HEK293 (cell line): ENCODE measurements around the gene TTC32.

Experiments used
- MZF1 ChIP-seq: fragments of 450-650 bp; formaldehyde crosslinking; IDR thresholded peaks from 2 replicates; pipeline ENCODE4 v1.5.1; 2017; ENCODE audit warnings: missing biosample characterization, missing genetic modification characterization, borderline replicate concordance
- RBAK ChIP-seq: fragments of 450-650 bp; formaldehyde crosslinking; IDR thresholded peaks from 2 replicates; pipeline ENCODE4 v1.5.1; 2016; ENCODE audit warnings: missing biosample characterization, missing genetic modification characterization
- REPIN1 ChIP-seq: fragments of 450-650 bp; formaldehyde crosslinking; IDR thresholded peaks from 2 replicates; pipeline ENCODE4 v1.5.1; 2017; ENCODE audit warnings: missing biosample characterization, missing genetic modification characterization, low read depth
- REST ChIP-seq: fragments of 450-650 bp; formaldehyde crosslinking; IDR thresholded peaks from 2 replicates; pipeline ENCODE4 v1.5.1; 2016; ENCODE audit warnings: missing biosample characterization, missing genetic modification characterization
- TSHZ1 ChIP-seq: fragments of 450-650 bp; formaldehyde crosslinking; IDR thresholded peaks from 2 replicates; pipeline ENCODE4 v1.5.1; 2016; ENCODE audit warnings: missing biosample characterization, missing genetic modification characterization, borderline replicate concordance
- ZBTB17 ChIP-seq: fragments of 450-650 bp; formaldehyde crosslinking; IDR thresholded peaks from 2 replicates; pipeline ENCODE4 v1.5.1; 2016; ENCODE audit warnings: missing biosample characterization, missing genetic modification characterization
- ZNF175 ChIP-seq: fragments of 450-650 bp; formaldehyde crosslinking; IDR thresholded peaks from 2 replicates; pipeline ENCODE4 v1.5.1; 2016; ENCODE audit warnings: missing biosample characterization, missing genetic modification characterization
- ZNF274 ChIP-seq, 2 experiments: fragments of 200-500 bp in 1 of 2; fragments of 450-650 bp in 1 of 2; sonication (Bioruptor generic) in 1 of 2; formaldehyde crosslinking in 1 of 2; IDR thresholded peaks; 2 replicates each; pipeline versions ENCODE4 v1.5.1 to v1.6.1; 2014 to 2016; ENCODE audit warnings: borderline replicate concordance in 1 of 2, inconsistent platforms in 1 of 2, low read length in 1 of 2, missing biosample characterization in 1 of 2, missing genetic modification characterization in 1 of 2
- ZNF341 ChIP-seq: fragments of 450-650 bp; formaldehyde crosslinking; IDR thresholded peaks from 2 replicates; pipeline ENCODE4; 2016; ENCODE audit warnings: low read depth, missing biosample characterization, missing genetic modification characterization
- ZNF350 ChIP-seq: fragments of 450-650 bp; formaldehyde crosslinking; IDR thresholded peaks from 2 replicates; pipeline ENCODE4 v1.5.0; 2017; ENCODE audit warnings: missing biosample characterization, mild to moderate bottlenecking, missing genetic modification characterization
- ZNF777 ChIP-seq: fragments of 450-650 bp; formaldehyde crosslinking; IDR thresholded peaks from 2 replicates; pipeline ENCODE4 v1.5.1; 2017; ENCODE audit warnings: missing biosample characterization, missing genetic modification characterization, borderline replicate concordance
- TF ChIP-seq, protein P1 (sequence below): fragments of 450-650 bp; formaldehyde crosslinking; IDR thresholded peaks from 2 replicates; pipeline ENCODE4 v1.5.1; 2016; ENCODE audit warnings: missing biosample characterization, missing genetic modification characterization
- TF ChIP-seq, protein P2 (sequence below): fragments of 450-650 bp; formaldehyde crosslinking; IDR thresholded peaks from 2 replicates; pipeline ENCODE4 v1.5.1; 2016; ENCODE audit warnings: missing biosample characterization, missing genetic modification characterization, low read depth
- TF ChIP-seq, protein P3 (sequence below): fragments of 450-650 bp; formaldehyde crosslinking; IDR thresholded peaks from 2 replicates; pipeline ENCODE4 v1.5.1; 2016; ENCODE audit warnings: missing biosample characterization, missing genetic modification characterization

DNA sequence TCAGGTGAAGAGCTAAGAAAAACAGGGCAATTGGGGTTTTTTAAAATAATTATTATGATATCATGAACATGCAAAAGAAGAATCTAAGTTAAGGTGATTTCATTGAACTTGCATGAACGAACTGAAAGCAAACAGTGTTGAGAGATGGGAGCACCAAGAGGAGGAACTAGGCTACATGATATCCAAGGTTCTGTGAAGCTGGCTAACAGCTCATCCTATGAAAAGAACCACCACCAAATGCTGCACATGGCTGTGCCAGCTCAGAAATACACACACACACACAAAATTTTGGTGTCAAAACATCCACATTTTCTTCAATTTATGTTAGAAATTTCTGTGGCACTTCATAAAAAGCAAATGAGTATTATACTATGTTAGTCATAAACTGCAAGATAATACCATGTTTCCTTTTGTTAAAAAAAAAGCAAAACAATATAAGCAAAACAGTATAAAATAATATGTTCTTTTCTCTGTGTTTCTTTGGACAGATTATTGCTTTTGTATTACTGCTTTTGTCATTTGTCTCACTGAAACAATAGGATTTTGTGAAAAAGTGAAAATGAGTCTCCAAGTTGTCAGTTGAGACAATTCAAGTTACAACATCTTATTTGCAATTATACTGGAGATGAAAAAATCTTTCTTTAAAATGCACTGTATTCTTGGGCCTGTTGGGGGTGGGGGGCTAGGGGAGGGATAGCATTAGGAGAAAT lies 12.6 kb upstream of the TTC32 start:
- TF ChIP-seq, protein P1, sequence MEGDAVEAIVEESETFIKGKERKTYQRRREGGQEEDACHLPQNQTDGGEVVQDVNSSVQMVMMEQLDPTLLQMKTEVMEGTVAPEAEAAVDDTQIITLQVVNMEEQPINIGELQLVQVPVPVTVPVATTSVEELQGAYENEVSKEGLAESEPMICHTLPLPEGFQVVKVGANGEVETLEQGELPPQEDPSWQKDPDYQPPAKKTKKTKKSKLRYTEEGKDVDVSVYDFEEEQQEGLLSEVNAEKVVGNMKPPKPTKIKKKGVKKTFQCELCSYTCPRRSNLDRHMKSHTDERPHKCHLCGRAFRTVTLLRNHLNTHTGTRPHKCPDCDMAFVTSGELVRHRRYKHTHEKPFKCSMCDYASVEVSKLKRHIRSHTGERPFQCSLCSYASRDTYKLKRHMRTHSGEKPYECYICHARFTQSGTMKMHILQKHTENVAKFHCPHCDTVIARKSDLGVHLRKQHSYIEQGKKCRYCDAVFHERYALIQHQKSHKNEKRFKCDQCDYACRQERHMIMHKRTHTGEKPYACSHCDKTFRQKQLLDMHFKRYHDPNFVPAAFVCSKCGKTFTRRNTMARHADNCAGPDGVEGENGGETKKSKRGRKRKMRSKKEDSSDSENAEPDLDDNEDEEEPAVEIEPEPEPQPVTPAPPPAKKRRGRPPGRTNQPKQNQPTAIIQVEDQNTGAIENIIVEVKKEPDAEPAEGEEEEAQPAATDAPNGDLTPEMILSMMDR, result no peak
- TF ChIP-seq TSHZ1 (tag by site-specific recombination) (no peak), REST (tag by site-specific recombination) (no peak), ZNF175 (no peak), MZF1 (no peak), ZNF350 (no peak), ZBTB17 (tag by site-specific recombination) (no peak), ZNF341 (tag by site-specific recombination) (no peak), ZNF274 (IDR thresholded peaks at IDR 0.05; ENCODE audit: low read length) (no peak), ZNF274 (tag by site-specific recombination; IDR thresholded peaks at IDR 0.05; ENCODE audit: borderline replicate concordance) (no peak), REPIN1 (tag by site-specific recombination) (no peak), ZNF777 (no peak), RBAK (tag by site-specific recombination) (no peak)
- TF ChIP-seq, protein P2, sequence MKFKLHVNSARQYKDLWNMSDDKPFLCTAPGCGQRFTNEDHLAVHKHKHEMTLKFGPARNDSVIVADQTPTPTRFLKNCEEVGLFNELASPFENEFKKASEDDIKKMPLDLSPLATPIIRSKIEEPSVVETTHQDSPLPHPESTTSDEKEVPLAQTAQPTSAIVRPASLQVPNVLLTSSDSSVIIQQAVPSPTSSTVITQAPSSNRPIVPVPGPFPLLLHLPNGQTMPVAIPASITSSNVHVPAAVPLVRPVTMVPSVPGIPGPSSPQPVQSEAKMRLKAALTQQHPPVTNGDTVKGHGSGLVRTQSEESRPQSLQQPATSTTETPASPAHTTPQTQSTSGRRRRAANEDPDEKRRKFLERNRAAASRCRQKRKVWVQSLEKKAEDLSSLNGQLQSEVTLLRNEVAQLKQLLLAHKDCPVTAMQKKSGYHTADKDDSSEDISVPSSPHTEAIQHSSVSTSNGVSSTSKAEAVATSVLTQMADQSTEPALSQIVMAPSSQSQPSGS, result no peak
- TF ChIP-seq, protein P3, sequence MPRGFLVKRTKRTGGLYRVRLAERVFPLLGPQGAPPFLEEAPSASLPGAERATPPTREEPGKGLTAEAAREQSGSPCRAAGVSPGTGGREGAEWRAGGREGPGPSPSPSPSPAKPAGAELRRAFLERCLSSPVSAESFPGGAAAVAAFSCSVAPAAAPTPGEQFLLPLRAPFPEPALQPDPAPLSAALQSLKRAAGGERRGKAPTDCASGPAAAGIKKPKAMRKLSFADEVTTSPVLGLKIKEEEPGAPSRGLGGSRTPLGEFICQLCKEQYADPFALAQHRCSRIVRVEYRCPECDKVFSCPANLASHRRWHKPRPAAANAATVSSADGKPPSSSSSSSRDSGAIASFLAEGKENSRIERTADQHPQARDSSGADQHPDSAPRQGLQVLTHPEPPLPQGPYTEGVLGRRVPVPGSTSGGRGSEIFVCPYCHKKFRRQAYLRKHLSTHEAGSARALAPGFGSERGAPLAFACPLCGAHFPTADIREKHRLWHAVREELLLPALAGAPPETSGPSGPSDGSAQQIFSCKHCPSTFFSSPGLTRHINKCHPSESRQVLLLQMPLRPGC (tag by site-specific recombination), result no peak
